Gastrocnemius medialis (tissue), 4 donors: ENCODE results near the gene SLC27A6. TPM values are rescaled to one million over a fixed set of nuclear protein-coding genes. Genes with fewer than 3 reads are reported as not detected.

ENCODE experiments used
- ATAC-seq, 2 donors: fragments of 150-250 bp; one replicate each; pipeline ENCODE4 v1.9.1; 2016
- DNase-seq, 2 donors: peaks; one replicate each; pipeline ENCODE4 v3.0.0-alpha.2; 2019
- H3K27ac ChIP-seq, 4 donors: fragments of 200-600 bp; sonication (generic); 1 replicate in 1 of 4; 2 replicates in 3 of 4; pipeline ENCODE4 v1.5.1; 2016 to 2018; ENCODE audit warnings: mild to moderate bottlenecking in 2 of 4, moderate library complexity in 1 of 4
- H3K27me3 ChIP-seq, 3 donors: fragments of 200-600 bp; sonication (generic) in 2 of 3; 1 replicate in 1 of 3; 2 replicates in 2 of 3; pipeline versions ENCODE4 v1.5.1 to v1.6.0; 2016 to 2019; ENCODE audit warnings: mild to moderate bottlenecking in 1 of 3, moderate library complexity in 1 of 3
- H3K36me3 ChIP-seq, 2 donors: fragments of 200-600 bp; sonication (generic) in 1 of 2; one replicate each; pipeline ENCODE4 v1.5.1; 2017 to 2018
- H3K4me1 ChIP-seq, 2 donors: fragments of 200-600 bp; sonication (generic) in 1 of 2; one replicate each; pipeline ENCODE4 v1.5.1; 2016 to 2017; ENCODE audit warnings: mild to moderate bottlenecking in 2 of 2
- H3K4me3 ChIP-seq, 4 donors: fragments of 200-600 bp; sonication (generic) in 3 of 4; 1 replicate in 1 of 4; 2 replicates in 3 of 4; pipeline ENCODE4 v1.5.1; 2016 to 2019; ENCODE audit warnings: mild to moderate bottlenecking in 2 of 4
- H3K9me3 ChIP-seq, 3 donors: fragments of 200-600 bp; sonication (generic) in 2 of 3; 1 replicate in 1 of 3; 2 replicates in 2 of 3; pipeline ENCODE4 v1.5.1; 2016 to 2019
- CTCF ChIP-seq, 5 experiments: fragments of 450-650 bp in 3 of 5; fragments of 200-600 bp in 2 of 5; sonication (generic) in 2 of 5; IDR thresholded peaks in 4 of 5; conservative IDR thresholded peaks in 1 of 5; 1 replicate in 4 of 5; 2 replicates in 1 of 5; pipeline ENCODE4 v1.5.1; 2016 to 2019; ENCODE audit warnings: antibody characterized with exemption in 5 of 5, mild to moderate bottlenecking in 3 of 5, moderate library complexity in 3 of 5
- POLR2A ChIP-seq, 2 donors: fragments of 450-650 bp; IDR thresholded peaks; one replicate each; pipeline ENCODE4 v1.6.1; 2017; ENCODE audit warnings: antibody characterized with exemption in 2 of 2, mild to moderate bottlenecking in 2 of 2, moderate library complexity in 2 of 2
- in situ Hi-C, 4 donors: fragments of 200-750 bp; cut with MboI; loops; one replicate each; pipeline versions ENCODE4 v1.15.0 to v1.8.0; 2017; ENCODE audit warnings: low sequenced_read_pairs in 4 of 4
- intact Hi-C: fragments of 100-400 bp; cut with DNase I; formaldehyde crosslinking; loops from one replicate; pipeline ENCODE4 v1.15.1; 2023; ENCODE audit warnings: low total_unique reads
- total RNA-seq, 4 donors: library from RNA; depleted of rRNA; stranded (reverse); fragments of >200 nt; gene quantifications; one replicate each; pipeline versions ENCODE4 v1.1.0 to v1.2.3, GENCODE V29; 2016

The SLC27A6 gene
- total RNA-seq, 4 donors from 2014 or later: 0.29 to 2.0 TPM; not detected in 2

GRCh38 chr5:128973244-128973643 is 8.0 kb downstream of the SLC27A6 start:
- H3K9me3 ChIP-seq: no peaks in the 10 kb centered on the region
- intact Hi-C loops (no loop called here), in situ Hi-C loops (no loop called here)
- TF ChIP-seq CTCF (IDR thresholded peaks at IDR 0.05 in 4 of 5, conservative IDR thresholded peaks at IDR 0.05 in 1 of 5) (no peak), POLR2A (IDR thresholded peaks at IDR 0.05) (no peak)
- DNase-seq (no peak), ATAC-seq (no peak)
- no peak overlapping the region for H3K4me3 ChIP-seq
- H3K4me1 ChIP-seq: no peaks in the 10 kb centered on the region
- no peaks in the 10 kb centered on the region for H3K27me3 ChIP-seq
- H3K27ac ChIP-seq: no peak overlapping the region
- H3K36me3 ChIP-seq: no peaks in the 10 kb centered on the region

GRCh38 chr5:128974567-128974966 is 9.3 kb downstream of the SLC27A6 start:
- H3K4me3 ChIP-seq: no peak overlapping the region

GRCh38 chr5:128979761-128980160 is 14.5 kb downstream of the SLC27A6 start:
- H3K4me3 ChIP-seq: no peak overlapping the region
- intact Hi-C loops: no loop called here
- no peaks in the 10 kb centered on the region for H3K4me1 ChIP-seq
- TF ChIP-seq POLR2A (IDR thresholded peaks at IDR 0.05) (no peak), CTCF (IDR thresholded peaks at IDR 0.05 in 4 of 5, conservative IDR thresholded peaks at IDR 0.05 in 1 of 5) (no peak)
- no peak overlapping the region for H3K27ac ChIP-seq
- ATAC-seq (no peak), DNase-seq (no peak)
- H3K27me3 ChIP-seq: no peaks in the 10 kb centered on the region
- in situ Hi-C loops: no loop called here
- no peaks in the 10 kb centered on the region for H3K36me3 ChIP-seq
- H3K9me3 ChIP-seq: no peaks in the 10 kb centered on the region

More at GRCh38 chr5:128974567-128974966, 9.3 kb downstream of the SLC27A6 start:
- no peaks in the 10 kb centered on the region for H3K27me3 ChIP-seq
- intact Hi-C loops (no loop called here), in situ Hi-C loops (no loop called here)
- H3K4me1 ChIP-seq: no peaks in the 10 kb centered on the region
- ATAC-seq (no peak), DNase-seq (no peak)
- no peak overlapping the region for H3K27ac ChIP-seq
- H3K9me3 ChIP-seq: no peaks in the 10 kb centered on the region
- no peak for TF ChIP-seq POLR2A (IDR thresholded peaks at IDR 0.05)
- TF ChIP-seq CTCF (IDR thresholded peaks at IDR 0.05 in 4 of 5, conservative IDR thresholded peaks at IDR 0.05 in 1 of 5): no peak
- no peaks in the 10 kb centered on the region for H3K36me3 ChIP-seq

DNA sequence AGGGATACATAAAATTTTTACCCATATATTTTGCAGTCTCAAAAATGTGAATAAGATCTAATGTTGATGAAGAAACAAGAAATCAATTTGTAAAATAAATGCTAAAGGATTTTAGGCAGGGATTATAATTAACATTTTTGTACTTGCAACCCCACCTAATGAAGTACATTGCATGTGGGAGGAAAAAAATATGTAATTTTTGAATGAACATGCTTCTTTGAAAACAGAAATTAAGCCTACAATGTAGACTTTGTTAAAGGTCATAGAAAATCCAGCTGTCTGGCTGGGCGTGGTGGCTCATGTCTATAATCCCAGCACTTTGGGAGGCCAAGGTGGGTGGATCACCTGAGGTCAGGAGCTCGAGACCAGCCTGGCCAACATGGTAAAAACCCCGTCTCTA is 15.6 kb downstream of the SLC27A6 start:
- in situ Hi-C loops (no loop called here), intact Hi-C loops (no loop called here)

More for the DNA sequence above, 15.6 kb downstream of the SLC27A6 start:
- Histone ChIP-seq H3K4me1 (no peaks in the 10 kb centered on the region), H3K4me3 (no peak overlapping the region), H3K27me3 (no peaks in the 10 kb centered on the region), H3K9me3 (no peaks in the 10 kb centered on the region), H3K27ac (no peak overlapping the region), H3K36me3 (no peaks in the 10 kb centered on the region)
- DNase-seq (no peak), ATAC-seq (no peak)
- TF ChIP-seq CTCF (IDR thresholded peaks at IDR 0.05 in 4 of 5, conservative IDR thresholded peaks at IDR 0.05 in 1 of 5): no peak
- no peak for TF ChIP-seq POLR2A (IDR thresholded peaks at IDR 0.05)
